ENCODE results near the gene FNDC5.

The FNDC5 gene

GRCh38 chr1:32897082-32898049 is 26.7 kb upstream of the FNDC5 start:
- DNase-seq (ENCODE audit: low spot score) = no peak

DNA sequence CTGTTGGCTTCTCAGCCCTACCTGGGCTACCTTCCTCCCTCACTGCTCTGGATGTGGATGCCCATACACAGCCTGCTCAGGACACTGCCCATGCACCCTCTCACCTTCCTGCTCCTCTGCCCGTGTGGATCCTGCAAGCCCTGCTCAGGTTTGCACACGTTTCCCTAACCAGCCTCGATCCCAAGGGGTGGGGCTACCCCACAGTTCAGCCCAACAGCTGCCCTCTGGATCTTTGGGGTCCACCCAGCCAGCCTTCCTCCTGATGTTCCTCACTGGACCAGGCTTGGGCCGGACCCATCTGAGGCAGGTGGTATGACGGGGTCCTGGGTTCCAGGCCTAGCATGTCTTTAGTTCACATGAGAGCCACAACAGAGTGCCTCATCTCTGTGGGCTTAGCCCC is 25.7 kb upstream of the FNDC5 start:
- DNase-seq (ENCODE audit: low spot score) = no peak

DNA sequence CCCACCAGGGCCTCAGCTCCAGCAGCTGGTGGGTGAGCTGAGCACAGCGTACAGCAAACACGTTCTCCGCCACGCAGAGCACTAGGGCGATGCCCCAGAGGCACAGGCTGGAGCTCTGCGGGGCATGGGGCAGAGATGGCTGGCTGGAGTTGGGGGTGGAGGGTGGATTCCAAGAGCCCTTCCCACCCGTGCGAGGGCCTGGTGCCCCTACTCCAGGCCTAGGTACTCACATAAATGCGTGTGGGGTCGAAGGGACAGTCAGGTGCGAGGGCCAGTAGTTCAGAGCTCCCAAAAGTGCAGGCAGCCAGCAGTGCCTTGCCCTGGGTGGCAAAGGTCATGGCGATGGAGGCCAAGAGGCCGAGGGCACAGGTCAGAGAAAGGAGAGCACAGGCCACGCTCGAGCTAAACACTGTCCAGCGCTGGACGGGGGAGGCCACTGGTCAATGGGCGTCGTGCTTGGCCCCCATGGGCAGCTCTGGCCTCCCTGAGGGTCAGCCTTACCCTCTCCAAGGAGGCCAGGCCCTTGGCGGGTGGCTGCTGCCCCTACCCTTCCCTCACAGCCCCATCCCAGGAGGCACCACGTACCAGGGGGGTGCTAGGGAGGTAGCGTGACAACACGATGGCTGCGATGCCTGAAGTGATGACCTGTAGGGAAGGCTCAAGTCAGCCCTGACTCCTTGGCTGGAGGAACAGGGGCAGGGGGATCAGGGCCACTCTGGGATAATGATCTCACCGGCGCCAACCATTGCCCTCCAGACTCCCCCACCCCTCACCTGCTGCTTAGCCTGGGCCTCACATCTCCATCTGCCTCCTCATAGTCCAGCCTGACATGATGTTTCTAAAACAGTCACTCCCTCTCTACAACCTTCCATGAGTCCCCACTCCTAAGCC is 24.9 kb upstream of the FNDC5 start:
- DNase-seq (ENCODE audit: low spot score) = no peak

GRCh38 chr1:32894681-32895080 is 24.0 kb upstream of the FNDC5 start:
- no peak for DNase-seq (ENCODE audit: low spot score)

GRCh38 chr1:32894019-32894600 is 23.4 kb upstream of the FNDC5 start:
- no peak for DNase-seq (ENCODE audit: low spot score)

GRCh38 chr1:32893198-32894018 is 22.7 kb upstream of the FNDC5 start:
- DNase-seq (ENCODE audit: low spot score) = no peak

GRCh38 chr1:32892368-32893197 is 21.9 kb upstream of the FNDC5 start:
- DNase-seq (ENCODE audit: low spot score) = no peak

GRCh38 chr1:32891630-32892029 is 20.9 kb upstream of the FNDC5 start:
- DNase-seq (ENCODE audit: low spot score) = no peak

- DNase-seq (ENCODE audit: low spot score) = no peak
Measured at GRCh38 chr1:32891241-32891570, 20.5 kb upstream of the FNDC5 start.

GRCh38 chr1:32890516-32891240 is 20.0 kb upstream of the FNDC5 start:
- no peak for DNase-seq (ENCODE audit: low spot score)

DNA sequence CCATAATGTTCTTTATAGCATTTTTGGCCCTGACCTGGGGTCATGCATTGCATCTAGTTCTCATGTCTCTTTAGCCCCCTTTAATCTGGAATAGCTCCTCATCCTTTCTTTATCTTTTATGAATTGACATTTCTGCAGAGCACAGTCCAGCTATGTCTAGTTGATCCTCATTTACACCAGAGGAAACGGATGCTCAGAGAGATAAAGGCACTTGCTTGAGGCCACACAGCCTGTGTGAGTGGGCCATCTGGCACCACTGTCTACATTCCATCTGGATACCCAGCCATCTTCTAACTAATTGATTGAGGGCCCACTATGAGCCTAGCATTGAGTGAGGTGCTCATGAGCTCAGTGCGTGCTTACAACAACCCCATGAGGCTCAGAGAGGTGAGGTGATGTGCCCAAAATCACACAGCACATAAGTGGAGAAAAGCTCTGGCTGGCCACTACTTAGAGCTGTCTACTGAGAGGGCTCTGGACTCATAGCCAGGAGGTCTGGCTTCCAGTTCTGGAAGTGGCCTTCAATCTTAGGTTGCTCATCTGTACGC is 19.1 kb upstream of the FNDC5 start:
- no peak for DNase-seq (ENCODE audit: low spot score)

- DNase-seq (ENCODE audit: low spot score) = no peak
Measured at GRCh38 chr1:32888677-32889420, 18.1 kb upstream of the FNDC5 start.

DNA sequence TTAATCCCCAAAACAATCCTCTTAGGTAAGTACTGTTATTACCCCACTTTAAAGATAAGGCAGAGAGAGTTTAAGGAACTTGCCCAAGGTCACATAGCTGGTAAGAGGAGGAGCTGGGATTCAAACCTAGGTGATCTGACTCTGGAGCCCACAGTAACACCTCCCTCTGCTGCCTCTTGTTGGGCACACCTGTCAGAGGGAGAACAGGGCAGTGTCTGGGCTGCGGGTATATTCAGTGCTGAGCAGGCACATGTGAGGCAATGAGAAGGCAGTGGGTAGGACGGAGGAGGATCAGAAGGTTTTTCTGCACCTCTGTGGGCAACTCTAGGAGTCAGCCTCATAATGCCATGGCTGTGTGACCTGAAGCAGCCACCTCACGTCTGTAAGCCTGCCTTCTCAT is 17.4 kb upstream of the FNDC5 start:
- DNase-seq (ENCODE audit: low spot score) = no peak

DNA sequence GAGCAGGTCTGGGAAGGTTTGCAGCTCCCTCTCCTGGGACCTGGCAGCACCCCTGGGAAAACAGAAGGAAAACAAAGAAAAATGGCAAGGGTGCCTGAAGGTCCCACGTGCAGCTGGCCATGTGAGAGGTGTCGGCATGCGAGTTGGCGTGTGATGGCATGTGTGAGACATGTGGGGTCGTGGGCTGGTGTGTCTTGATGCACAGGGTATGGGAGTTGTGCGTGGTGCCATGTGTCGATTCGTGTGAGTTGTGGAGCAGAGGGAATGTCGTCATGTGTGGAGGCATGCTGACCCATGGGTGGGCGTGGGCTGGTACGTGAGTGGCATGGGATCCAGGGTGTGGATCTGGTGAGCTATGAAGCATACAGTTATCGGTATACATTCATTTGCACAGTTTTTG is 16.9 kb upstream of the FNDC5 start:
- no peak for DNase-seq (ENCODE audit: low spot score)

- no peak for DNase-seq (ENCODE audit: low spot score)
Measured at GRCh38 chr1:32886828-32887414, 16.2 kb upstream of the FNDC5 start.

DNA sequence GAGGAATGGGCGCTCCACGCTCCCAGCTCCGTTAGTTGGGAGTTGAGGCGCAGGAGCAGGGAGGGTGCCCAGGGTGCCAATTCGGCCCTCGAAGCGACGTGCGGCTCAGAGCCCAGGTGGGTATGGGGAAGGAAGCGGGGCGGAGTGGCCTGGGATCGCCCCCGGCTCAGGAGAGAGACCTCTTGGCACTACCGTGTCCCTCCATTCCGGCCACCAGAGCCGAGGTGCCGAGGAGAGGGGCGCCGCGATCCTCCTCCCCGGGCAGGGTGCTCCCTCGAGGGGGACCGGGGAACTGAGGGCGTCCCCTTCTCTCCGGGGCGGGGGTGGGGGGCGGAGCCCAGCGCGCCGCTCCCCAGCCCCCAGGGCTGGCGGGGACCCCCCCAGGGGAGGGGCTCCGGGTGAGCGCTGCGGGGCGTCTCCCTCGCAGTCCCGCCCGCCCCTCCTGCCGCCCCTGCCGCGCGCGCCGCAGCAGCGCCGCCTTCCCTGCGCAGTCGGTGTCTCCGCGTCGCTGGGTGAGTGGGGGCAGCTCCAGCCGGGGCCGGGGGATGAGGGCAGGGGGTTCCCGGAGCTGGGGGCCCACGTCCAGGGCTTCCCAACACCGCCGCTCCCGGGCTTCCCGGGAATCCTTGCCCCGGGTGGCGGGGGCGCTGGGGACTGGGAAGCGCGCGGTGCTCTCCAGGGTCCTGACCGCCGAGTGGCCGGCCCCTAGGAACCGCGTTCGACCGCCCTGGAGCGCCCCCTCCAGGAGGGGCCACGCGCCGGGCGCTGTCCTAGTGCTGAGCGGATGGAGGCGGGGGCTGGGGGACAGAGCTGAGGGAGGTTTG is 15.5 kb upstream of the FNDC5 start, which contains the start of gene HPCA:
TSS of gene HPCA (plus strand) at position 488 of the 824 bp plus-strand sequence. CDS start 2,408 bp downstream, outside the sequence.
- no peak for DNase-seq (ENCODE audit: low spot score)

GRCh38 chr1:32885676-32886003 is 14.9 kb upstream of the FNDC5 start:
- no peak for DNase-seq (ENCODE audit: low spot score)

- no peak for DNase-seq (ENCODE audit: low spot score)
Measured at GRCh38 chr1:32884726-32885125, 14.0 kb upstream of the FNDC5 start.

Data from CD4-positive, alpha-beta T cell treated with Interleukin-2 at 100 ng/mL for 4 hours (primary cell).